Measurements from ENCODE around the gene HSD17B2.

GRCh38 chr16:82119405-82119804 is 84.4 kb downstream of the HSD17B2 start:
- TF ChIP-seq GATA2 (IDR thresholded peaks at IDR 0.05; ENCODE audit: low read depth, low read length) (no peak), GATA3 (IDR thresholded peaks at IDR 0.05; ENCODE audit: low read depth, low read length) (no peak)
